ENCODE measurements around the gene IL4. TPM values are rescaled to one million over a fixed set of nuclear protein-coding genes. Genes with fewer than 3 reads are reported as not detected.

IL4 gene
- total RNA-seq, 4 donors from 2014 or later: not detected

DNA sequence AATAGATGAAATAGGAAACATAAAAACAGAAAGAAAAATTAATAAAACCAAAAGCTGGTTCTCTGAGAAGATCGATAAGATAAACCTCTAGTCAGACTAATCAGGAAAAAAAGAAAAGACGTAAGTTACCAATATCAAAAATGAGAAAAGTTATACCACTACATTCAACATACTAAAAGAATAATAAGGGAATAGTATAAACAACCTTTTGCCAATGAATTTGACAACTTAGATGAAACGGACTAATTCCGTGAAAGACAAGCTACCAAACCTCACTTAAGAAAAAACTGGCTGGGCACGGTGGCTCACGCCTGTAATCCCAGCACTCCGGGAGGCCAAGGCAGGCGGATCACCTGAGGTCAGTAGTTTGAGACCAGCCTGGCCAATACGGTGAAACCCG is 56.1 kb downstream of the IL4 start:
- Histone ChIP-seq H3K9me3 (no peaks in the 10 kb centered on the region), H3K4me3 (no peak overlapping the region), H3K36me3 (peaks cover 0 to 24% (median 4%) of the 10 kb centered on the region in 4 donors), H3K27ac (replicated peaks in 1 of 4) (no peak overlapping the region), H3K27me3 (no peaks in the 10 kb centered on the region), H3K4me1 (no peaks in the 10 kb centered on the region)
- intact Hi-C loops (cut with DNase I): no loop called here
- no peak for TF ChIP-seq POLR2AphosphoS5 (IDR thresholded peaks at IDR 0.05)
- TF ChIP-seq POLR2A (IDR thresholded peaks at IDR 0.05; ENCODE audit: low read depth): no peak
- no peak for TF ChIP-seq EP300 (IDR thresholded peaks at IDR 0.05)
- TF ChIP-seq, protein P1, sequence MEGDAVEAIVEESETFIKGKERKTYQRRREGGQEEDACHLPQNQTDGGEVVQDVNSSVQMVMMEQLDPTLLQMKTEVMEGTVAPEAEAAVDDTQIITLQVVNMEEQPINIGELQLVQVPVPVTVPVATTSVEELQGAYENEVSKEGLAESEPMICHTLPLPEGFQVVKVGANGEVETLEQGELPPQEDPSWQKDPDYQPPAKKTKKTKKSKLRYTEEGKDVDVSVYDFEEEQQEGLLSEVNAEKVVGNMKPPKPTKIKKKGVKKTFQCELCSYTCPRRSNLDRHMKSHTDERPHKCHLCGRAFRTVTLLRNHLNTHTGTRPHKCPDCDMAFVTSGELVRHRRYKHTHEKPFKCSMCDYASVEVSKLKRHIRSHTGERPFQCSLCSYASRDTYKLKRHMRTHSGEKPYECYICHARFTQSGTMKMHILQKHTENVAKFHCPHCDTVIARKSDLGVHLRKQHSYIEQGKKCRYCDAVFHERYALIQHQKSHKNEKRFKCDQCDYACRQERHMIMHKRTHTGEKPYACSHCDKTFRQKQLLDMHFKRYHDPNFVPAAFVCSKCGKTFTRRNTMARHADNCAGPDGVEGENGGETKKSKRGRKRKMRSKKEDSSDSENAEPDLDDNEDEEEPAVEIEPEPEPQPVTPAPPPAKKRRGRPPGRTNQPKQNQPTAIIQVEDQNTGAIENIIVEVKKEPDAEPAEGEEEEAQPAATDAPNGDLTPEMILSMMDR (IDR thresholded peaks at IDR 0.05): no peak
- no peak for DNase-seq (ENCODE audit: extremely low spot score)
- 89% methylated on average over 10 of the region's 10 CpGs for WGBS

Other genes starting within 250 kb of the IL4 start
- gene IRF1, start 183.2 kb upstream of the IL4 start, total RNA-seq: 100 to 1,000 TPM in 1 of 4 donors, 10 to 100 TPM in 3; 20.6 to 289 (median 29.6) TPM
- gene IL5, start 130.5 kb upstream of the IL4 start, total RNA-seq: not detected
- 10 to 100 TPM; 24.0 to 39.9 (median 29.3) TPM for gene RAD50, start 117.0 kb upstream of the IL4 start, total RNA-seq
- not detected for gene IL13, start 15.8 kb upstream of the IL4 start, total RNA-seq
- gene KIF3A, start 63.6 kb downstream of the IL4 start, total RNA-seq: 1 to 10 TPM; 5.5 to 9.6 (median 8.3) TPM
- gene CCNI2, start 73.4 kb downstream of the IL4 start, total RNA-seq: under 1 TPM in 1 of 4 donors, not detected in 3; 0.39 TPM
- gene SEPTIN8, start 103.2 kb downstream of the IL4 start, total RNA-seq: 10 to 100 TPM; 26.7 to 42.8 (median 36.9) TPM
- gene SOWAHA, start 139.3 kb downstream of the IL4 start, total RNA-seq: under 1 TPM; 0.06 to 0.83 (median 0.15) TPM
- gene SHROOM1, start 156.7 kb downstream of the IL4 start, total RNA-seq: 10 to 100 TPM in 3 of 4 donors, 1 to 10 TPM in 1; 4.5 to 21.2 (median 13.1) TPM
- 1 to 10 TPM in 1 of 4 donors, under 1 TPM in 2, not detected in 1; under 0.01 to 1.4 (median 0.23) TPM for gene GDF9, start 192.5 kb downstream of the IL4 start, total RNA-seq
- 100 to 1,000 TPM; 113 to 184 (median 126) TPM for gene UQCRQ, start 192.7 kb downstream of the IL4 start, total RNA-seq
- 1 to 10 TPM in 1 of 4 donors, under 1 TPM in 2, not detected in 1; 0.23 to 1.2 (median 0.26) TPM for gene LEAP2, start 199.7 kb downstream of the IL4 start, total RNA-seq

Measured in esophagus muscularis mucosa (tissue), 4 donors.